GM12878 (cell line): Measurements from ENCODE around the gene ATP6V1G3. TPM values are rescaled to one million over a fixed set of nuclear protein-coding genes. Genes with fewer than 3 reads are reported as not detected.

Experiments used
- ATF2 ChIP-seq: IDR thresholded peaks from 2 replicates; pipeline ENCODE4 v1.6.1; 2012; ENCODE audit warnings: low read length, inconsistent platforms
- ATF3 ChIP-seq: IDR thresholded peaks from 2 replicates; pipeline ENCODE4 v1.6.1; 2011; ENCODE audit warnings: low read depth, mild to moderate bottlenecking, low read length, moderate library complexity, borderline replicate concordance; ENCODE audit errors: extremely low read depth
- BMI1 ChIP-seq: fragments of 450-650 bp; IDR thresholded peaks from 2 replicates; pipeline ENCODE4 v1.6.1; 2016; ENCODE audit warnings: mild to moderate bottlenecking, moderate library complexity, borderline replicate concordance
- CHD4 ChIP-seq: fragments of 200-600 bp; sonication (generic); IDR thresholded peaks from 2 replicates; pipeline ENCODE4 v1.6.1; 2016; ENCODE audit warnings: mild to moderate bottlenecking
- CTCF ChIP-seq, 3 experiments: IDR thresholded peaks in 2 of 3; conservative IDR thresholded peaks in 1 of 3; 2 replicates each; pipeline ENCODE4 v1.5.1; 2011; ENCODE audit warnings: low read depth in 3 of 3, low read length in 3 of 3, mild to moderate bottlenecking in 3 of 3, control low read depth in 2 of 3, moderate library complexity in 2 of 3, inconsistent platforms in 1 of 3, mixed read lengths in 1 of 3; ENCODE audit not compliant: control insufficient read depth in 2 of 3, insufficient read depth in 1 of 3; ENCODE audit errors: extremely low read depth in 1 of 3
- E2F4 ChIP-seq: IDR thresholded peaks from 2 replicates; pipeline ENCODE4 v1.6.1; 2012; ENCODE audit warnings: low read depth, low read length, improper control_type of control experiment
- EP300 ChIP-seq, 2 experiments: fragments of 150-350 bp in 1 of 2; IDR thresholded peaks; 2 replicates each; pipeline ENCODE4 v1.6.1; 2011 to 2012; ENCODE audit warnings: low read depth in 2 of 2, low read length in 2 of 2, borderline replicate concordance in 1 of 2, improper control_type of control experiment in 1 of 2, inconsistent platforms in 1 of 2; ENCODE audit not compliant: control insufficient read depth in 1 of 2
- ESRRA ChIP-seq: IDR thresholded peaks from 2 replicates; pipeline ENCODE4 v1.6.1; 2012; ENCODE audit warnings: mild to moderate bottlenecking, low read length, improper control_type of control experiment
- FOXM1 ChIP-seq: IDR thresholded peaks from 2 replicates; pipeline ENCODE4 v1.6.1; 2012; ENCODE audit warnings: low read depth, mild to moderate bottlenecking, inconsistent platforms, low read length, moderate library complexity
- HDAC6 ChIP-seq: fragments of 200-600 bp; sonication (generic); IDR thresholded peaks from one replicate; pipeline ENCODE4 v1.8.0; 2017; ENCODE audit warnings: antibody characterized with exemption; ENCODE audit not compliant: unreplicated experiment
- IKZF2 ChIP-seq, 2 experiments: fragments of 450-650 bp; IDR thresholded peaks; 2 replicates each; pipeline ENCODE4 v1.6.1; 2017; ENCODE audit warnings: mild to moderate bottlenecking in 2 of 2, moderate library complexity in 2 of 2
- JUNB ChIP-seq: IDR thresholded peaks from 2 replicates; pipeline ENCODE4 v1.6.1; 2016; ENCODE audit warnings: antibody characterized with exemption, mild to moderate bottlenecking
- MXI1 ChIP-seq: fragments of 150-350 bp; IDR thresholded peaks from 2 replicates; pipeline ENCODE4 v1.6.1; 2011; ENCODE audit warnings: low read depth, mild to moderate bottlenecking, inconsistent platforms, low read length, improper control_type of control experiment
- NFIC ChIP-seq: IDR thresholded peaks from 2 replicates; pipeline ENCODE4 v1.6.1; 2012; ENCODE audit warnings: low read depth, mild to moderate bottlenecking, inconsistent platforms, low read length, moderate library complexity
- RFX5 ChIP-seq: IDR thresholded peaks from 2 replicates; pipeline ENCODE4 v1.6.1; 2011; ENCODE audit warnings: low read depth, low read length, improper control_type of control experiment
- SIX5 ChIP-seq: IDR thresholded peaks from 2 replicates; pipeline ENCODE4 v1.6.1; 2011; ENCODE audit warnings: mild to moderate bottlenecking, low read depth, low read length, moderate library complexity; ENCODE audit not compliant: severe bottlenecking
- SMAD5 ChIP-seq: IDR thresholded peaks from 2 replicates; pipeline ENCODE4 v1.6.1; 2016; ENCODE audit warnings: antibody characterized with exemption, low read depth
- SPI1 ChIP-seq: IDR thresholded peaks from 2 replicates; pipeline ENCODE4 v1.6.1; 2011; ENCODE audit warnings: low read depth, mild to moderate bottlenecking, low read length, moderate library complexity, borderline replicate concordance; ENCODE audit not compliant: insufficient read depth
- SRF ChIP-seq, 2 experiments: IDR thresholded peaks; 2 replicates each; pipeline ENCODE4 v1.6.1; 2011; ENCODE audit warnings: low read depth in 2 of 2, low read length in 2 of 2, mild to moderate bottlenecking in 1 of 2, moderate library complexity in 1 of 2
- ZBTB4 ChIP-seq: fragments of 450-650 bp; formaldehyde crosslinking; IDR thresholded peaks from 2 replicates; pipeline ENCODE4 v1.4.0; 2022; ENCODE audit warnings: mild to moderate bottlenecking, moderate library complexity
- ZNF622 ChIP-seq: fragments of 450-650 bp; IDR thresholded peaks from 2 replicates; pipeline ENCODE4 v1.6.1; 2017; ENCODE audit warnings: mild to moderate bottlenecking, inconsistent platforms
- polyA plus RNA-seq, 11 experiments: library from polyadenylated mRNA; depleted of rRNA in 4 of 11; unstranded in 6 of 11; stranded (reverse) in 5 of 11; fragments of >200 nt; fragmentation: Nextera tagmentation in 4 of 11; fragmentation: Illumina TruSeq in 1 of 11; extraction: Ambion mirVana in 4 of 11; extraction: Trizol in 1 of 11; gene quantifications; 1 replicate in 1 of 11; 2 replicates in 10 of 11; pipeline versions ENCODE4 v1.2.1 to v1.2.3, GENCODE V29; 2011 to 2016; ENCODE audit warnings: inconsistent platforms in 2 of 11, missing spikeins in 2 of 11, low read depth in 1 of 11
- total RNA-seq, 4 experiments: library from RNA; depleted of rRNA in 3 of 4; stranded (reverse); fragments of >200 nt in 3 of 4; fragmentation: Illumina TruSeq in 1 of 4; extraction: Trizol in 1 of 4; gene quantifications; 2 replicates each; pipeline versions ENCODE4 v1.2.1 to v1.2.3, GENCODE V29; 2013 to 2021

Gene ATP6V1G3
- total and polyA plus RNA-seq, 10 of the 15 experiments (the other 5 are each of a cell fraction or from before 2014, with no cell fraction given) = 0.22 TPM; not detected in 9

- TF ChIP-seq CTCF (IDR thresholded peaks at IDR 0.05 in 2 of 3, conservative IDR thresholded peaks at IDR 0.05 in 1 of 3; ENCODE audit: control insufficient read depth in 2 of 3, extremely low read depth in 1 of 3, insufficient read depth in 1 of 3, low read depth in 3 of 3, low read length in 3 of 3) = no peak
- TF ChIP-seq SRF (IDR thresholded peaks at IDR 0.05; ENCODE audit: low read depth in 2 of 2, low read length in 2 of 2) = no peak
- TF ChIP-seq IKZF2 (IDR thresholded peaks at IDR 0.05) = peak; percentile 72 to 82; a peak in 2 of 4 replicates
- no peak for TF ChIP-seq FOXM1
- TF ChIP-seq E2F4 = no peak
- TF ChIP-seq SMAD5 = no peak
- no peak for TF ChIP-seq ZNF622
- no peak for TF ChIP-seq HDAC6
- no peak for TF ChIP-seq CHD4
- TF ChIP-seq ESRRA = no peak
- no peak for TF ChIP-seq SIX5
- no peak for TF ChIP-seq RFX5
- no peak for TF ChIP-seq MXI1
- peak; percentile 68 for TF ChIP-seq SPI1
- TF ChIP-seq JUNB = peak; percentile 56
- peak; percentile 55 for TF ChIP-seq BMI1
- TF ChIP-seq ZBTB4 (CRISPR knock-in tag) = no peak
- peak; percentile 61; the same call in 1 of the 2 replicates for TF ChIP-seq NFIC
- peak; percentile 16; the same call in 1 of the 2 replicates for TF ChIP-seq ATF2
- TF ChIP-seq EP300 (IDR thresholded peaks at IDR 0.05; ENCODE audit: borderline replicate concordance in 1 of 2, control insufficient read depth in 1 of 2, low read depth in 2 of 2, low read length in 2 of 2) = 0 out of 4 replicates have a peak, but pooled peaks of 1 of the 2 experiments have one; percentile 14
- TF ChIP-seq ATF3 = no peak
Measured at GRCh38 chr1:198575798-198576641, 35.5 kb upstream of the ATP6V1G3 start (continued).
